NCI-H2171 treated with DMSO at 0.1 percent for 48 hours (cell line): ENCODE results near the gene VEZF1.
"Not testable (repeated sequence)": the region's sequence is repeated elsewhere in the genome, so short reads cannot be mapped to it uniquely, and the experiment has no call there.

Experiments used
- DNase-seq: peaks from one replicate; lab custom pipeline; 2025; lab: John Stamatoyannopoulos, UW

VEZF1 gene

GRCh38 chr17:57974053-57974824 is 13.8 kb downstream of the VEZF1 start:
- DNase-seq: not testable (repeated sequence)

- no peak for DNase-seq
Observed at GRCh38 chr17:57972151-57972550, 15.9 kb downstream of the VEZF1 start.

- DNase-seq: peak; percentile 46
Observed at GRCh38 chr17:57971572-57971971, 16.5 kb downstream of the VEZF1 start.

- DNase-seq: no peak
Observed at GRCh38 chr17:57970710-57971109, 17.3 kb downstream of the VEZF1 start.

GRCh38 chr17:57968456-57968855 is 19.6 kb downstream of the VEZF1 start:
- no peak for DNase-seq

GRCh38 chr17:57966875-57967274 is 21.2 kb downstream of the VEZF1 start:
- no peak for DNase-seq

GRCh38 chr17:57966246-57966645 is 21.8 kb downstream of the VEZF1 start:
- no peak for DNase-seq

- no peak for DNase-seq
Observed at GRCh38 chr17:57965521-57966160, 22.4 kb downstream of the VEZF1 start.

GRCh38 chr17:57963149-57963511 is 24.9 kb downstream of the VEZF1 start:
- DNase-seq: peak; percentile 86

- DNase-seq: no peak
Observed at GRCh38 chr17:57962279-57963148, 25.5 kb downstream of the VEZF1 start.

GRCh38 chr17:57959929-57960328 is 28.1 kb downstream of the VEZF1 start:
- no peak for DNase-seq

GRCh38 chr17:57958391-57958790 is 29.7 kb downstream of the VEZF1 start:
- not testable (repeated sequence) for DNase-seq

GRCh38 chr17:57957886-57958285 is 30.2 kb downstream of the VEZF1 start:
- no peak for DNase-seq

GRCh38 chr17:57957120-57957850 is 30.8 kb downstream of the VEZF1 start:
- DNase-seq: no peak

- DNase-seq: peak; percentile 84
Observed at GRCh38 chr17:57956291-57957119, 31.5 kb downstream of the VEZF1 start.

- DNase-seq: peak; percentile 59
Observed at GRCh38 chr17:57955183-57955931, 32.7 kb downstream of the VEZF1 start, which contains the start of gene CUEDC1. Gene CUEDC1, minus strand, starts transcription at chr17:57955412. Its CDS starts 69,848 bp downstream, at chr17:57885564.

GRCh38 chr17:57954397-57955182 is 33.5 kb downstream of the VEZF1 start:
- DNase-seq: peak; percentile 91

GRCh38 chr17:57953705-57954396 is 34.2 kb downstream of the VEZF1 start:
- DNase-seq: no peak

GRCh38 chr17:57953219-57953618 is 34.8 kb downstream of the VEZF1 start:
- DNase-seq: no peak
